Tibial artery (tissue), 4 donors: ENCODE results near the gene MTG2.

Experiments
- DNase-seq, 2 donors: peaks; one replicate each; pipeline ENCODE4 v3.0.0-alpha.2; 2019
- H3K27ac ChIP-seq, 2 donors: fragments of 200-600 bp; sonication (generic) in 1 of 2; 1 replicate in 1 of 2; 2 replicates in 1 of 2; pipeline ENCODE4 v1.5.1; 2018 to 2019; ENCODE audit warnings: mild to moderate bottlenecking in 1 of 2
- H3K27me3 ChIP-seq, 2 donors: fragments of 200-600 bp; sonication (generic) in 1 of 2; one replicate each; pipeline versions ENCODE4 v1.5.1 to v1.6.0; 2016 to 2019
- H3K36me3 ChIP-seq, 3 donors: fragments of 200-600 bp; sonication (generic) in 2 of 3; one replicate each; pipeline ENCODE4 v1.5.1; 2016 to 2019; ENCODE audit warnings: mild to moderate bottlenecking in 2 of 3
- H3K4me1 ChIP-seq, 4 donors: fragments of 200-600 bp; sonication (generic) in 2 of 4; 1 replicate in 3 of 4; 2 replicates in 1 of 4; pipeline ENCODE4 v1.5.1; 2016 to 2019
- H3K4me3 ChIP-seq, 2 donors: fragments of 200-600 bp; sonication (generic) in 1 of 2; 1 replicate in 1 of 2; 2 replicates in 1 of 2; pipeline ENCODE4 v1.5.1; 2018 to 2019; ENCODE audit warnings: mild to moderate bottlenecking in 2 of 2
- H3K9me3 ChIP-seq, 3 donors: fragments of 200-600 bp; sonication (generic) in 1 of 3; one replicate each; pipeline ENCODE4 v1.5.1; 2016 to 2019
- CTCF ChIP-seq, 2 experiments: fragments of 200-600 bp in 1 of 2; fragments of 450-650 bp in 1 of 2; IDR thresholded peaks; one replicate each; pipeline ENCODE4 v1.5.1; 2017 to 2019; ENCODE audit warnings: antibody characterized with exemption in 2 of 2, mild to moderate bottlenecking in 1 of 2, moderate library complexity in 1 of 2
- intact Hi-C: fragments of 100-400 bp; cut with DNase I; formaldehyde crosslinking; loops from one replicate; pipeline ENCODE4 v1.15.0; 2023; ENCODE audit warnings: low total_unique reads

The MTG2 gene

GRCh38 chr20:62234339-62234738 lies 51.5 kb downstream of the MTG2 start:
- Histone ChIP-seq H3K4me3 (no peak overlapping the region), H3K4me1 (peaks cover 0 to 13% (median 9%) of the 10 kb centered on the region in 4 donors), H3K9me3 (no peaks in the 10 kb centered on the region), H3K27ac (no peak overlapping the region), H3K36me3 (no peaks in the 10 kb centered on the region), H3K27me3 (peaks cover 0 to 60% of the 10 kb centered on the region in 2 donors)
- no peak for DNase-seq
- intact Hi-C loops, result loop anchor here (10.0 kb wide), 1 partner anchor 50 kb away; the partner anchor contains the start of gene MTG2
- no peak for TF ChIP-seq CTCF (IDR thresholded peaks at IDR 0.05)

GRCh38 chr20:62235001-62235776 lies 52.4 kb downstream of the MTG2 start:
- no peak for DNase-seq

GRCh38 chr20:62235777-62236157 lies 52.9 kb downstream of the MTG2 start:
- TF ChIP-seq CTCF (IDR thresholded peaks at IDR 0.05), result no peak
- Histone ChIP-seq H3K27ac (no peak overlapping the region), H3K36me3 (no peaks in the 10 kb centered on the region), H3K4me3 (no peak overlapping the region), H3K27me3 (peaks cover 0 to 57% of the 10 kb centered on the region in 2 donors), H3K4me1 (peaks cover 0 to 23% (median 16%) of the 10 kb centered on the region in 4 donors), H3K9me3 (no peaks in the 10 kb centered on the region)
- no peak for DNase-seq
- intact Hi-C loops, result loop anchor here (10.0 kb wide), 1 partner anchor 51 kb away; the partner anchor contains the start of gene MTG2

More at GRCh38 chr20:62235001-62235776, 52.4 kb downstream of the MTG2 start:
- no peaks in the 10 kb centered on the region for H3K9me3 ChIP-seq
- intact Hi-C loops, result loop anchor here (10.0 kb wide), 1 partner anchor 50 kb away; the partner anchor contains the start of gene MTG2
- H3K27ac ChIP-seq, result no peak overlapping the region
- no peak for TF ChIP-seq CTCF (IDR thresholded peaks at IDR 0.05)
- no peak overlapping the region for H3K4me3 ChIP-seq
- peaks cover 0 to 60% of the 10 kb centered on the region in 2 donors for H3K27me3 ChIP-seq
- H3K4me1 ChIP-seq, result peaks cover 0 to 22% (median 15%) of the 10 kb centered on the region in 4 donors
- no peaks in the 10 kb centered on the region for H3K36me3 ChIP-seq

GRCh38 chr20:62236200-62236599 lies 53.4 kb downstream of the MTG2 start:
- no peak for DNase-seq
- Histone ChIP-seq H3K4me1 (peaks cover 0 to 25% (median 16%) of the 10 kb centered on the region in 4 donors), H3K36me3 (peaks cover 0 to 3% (median 0%) of the 10 kb centered on the region in 3 donors), H3K9me3 (no peaks in the 10 kb centered on the region), H3K27ac (no peak overlapping the region), H3K27me3 (peaks cover 0 to 53% of the 10 kb centered on the region in 2 donors), H3K4me3 (no peak overlapping the region)
- intact Hi-C loops, result loop anchor here (10.0 kb wide), 1 partner anchor 51 kb away; the partner anchor contains the start of gene MTG2
- TF ChIP-seq CTCF (IDR thresholded peaks at IDR 0.05), result no peak

- no peak for DNase-seq
- Histone ChIP-seq H3K4me3 (no peak overlapping the region), H3K27ac (no peak overlapping the region), H3K27me3 (peaks cover 0 to 45% of the 10 kb centered on the region in 2 donors), H3K4me1 (peaks cover 0 to 30% (median 16%) of the 10 kb centered on the region in 4 donors), H3K36me3 (peaks cover 0 to 8% (median 0%) of the 10 kb centered on the region in 3 donors), H3K9me3 (no peaks in the 10 kb centered on the region)
- intact Hi-C loops, result loop anchor here (10.0 kb wide), 1 partner anchor 52 kb away; the partner anchor contains the start of gene MTG2
- TF ChIP-seq CTCF (IDR thresholded peaks at IDR 0.05), result no peak
Measured at GRCh38 chr20:62236766-62237513, 54.1 kb downstream of the MTG2 start.
